Glutamatergic neuron (in vitro differentiated cells): ENCODE results near the gene CCDC78. TPM values are rescaled to one million over a fixed set of nuclear protein-coding genes. Genes with fewer than 3 reads are reported as not detected.

Source experiments
- DNase-seq: peaks from one replicate; pipeline ENCODE4 v3.0.0; 2022
- H3K27ac Mint-ChIP-seq: one replicate; pipeline ENCODE4 v1.8.0; 2020; ENCODE audit warnings: mild to moderate bottlenecking, mixed read lengths, inconsistent platforms; ENCODE audit not compliant: unreplicated experiment
- H3K27me3 Mint-ChIP-seq: one replicate; pipeline ENCODE4 v1.8.0; 2020; ENCODE audit warnings: mild to moderate bottlenecking, moderate library complexity, mixed read lengths, inconsistent platforms; ENCODE audit not compliant: unreplicated experiment
- H3K36me3 Mint-ChIP-seq: one replicate; pipeline ENCODE4 v1.8.0; 2020; ENCODE audit warnings: mild to moderate bottlenecking, mixed read lengths, inconsistent platforms; ENCODE audit not compliant: unreplicated experiment
- H3K4me1 Mint-ChIP-seq: one replicate; pipeline ENCODE4 v1.8.0; 2020; ENCODE audit warnings: mild to moderate bottlenecking, low read depth, mixed read lengths, inconsistent platforms; ENCODE audit not compliant: unreplicated experiment
- H3K4me3 Mint-ChIP-seq: one replicate; pipeline ENCODE4 v1.8.0; 2020; ENCODE audit warnings: mild to moderate bottlenecking, mixed read lengths, inconsistent platforms; ENCODE audit not compliant: unreplicated experiment
- H3K9me3 Mint-ChIP-seq: one replicate; pipeline ENCODE4 v1.8.0; 2020; ENCODE audit warnings: mild to moderate bottlenecking, moderate library complexity, mixed read lengths, inconsistent platforms; ENCODE audit not compliant: unreplicated experiment
- CTCF ChIP-seq: fragments of 200-600 bp; sonication (generic); IDR thresholded peaks from one replicate; pipeline ENCODE4 v1.5.0; 2021; ENCODE audit not compliant: partially characterized antibody, unreplicated experiment
- total RNA-seq: library from RNA; stranded (reverse); fragmentation: NEBNext Ultra II Directional; extraction: Animal tissue kit (Norgen Biotek cat#: 25700); gene quantifications from one replicate; pipeline ENCODE4 v1.2.1, GENCODE V29; 2021; ENCODE audit not compliant: unreplicated experiment

CCDC78 gene
- total RNA-seq, 1 donor from 2014 or later, result 18.9 TPM

- no peak for TF ChIP-seq CTCF
- peaks cover 13% of the 10 kb centered on the region for H3K27me3 Mint-ChIP-seq
- H3K4me1 Mint-ChIP-seq, result no peaks in the 10 kb centered on the region
- H3K36me3 Mint-ChIP-seq, result no peaks in the 10 kb centered on the region
- no peak for DNase-seq
- no peak overlapping the region for H3K4me3 Mint-ChIP-seq
- H3K27ac Mint-ChIP-seq, result no peak overlapping the region
- H3K9me3 Mint-ChIP-seq, result peaks cover 6% of the 10 kb centered on the region
Observed at GRCh38 chr16:736936-737481, 10.8 kb upstream of the CCDC78 start.

GRCh38 chr16:735982-736453, 9.8 kb upstream of the CCDC78 start:
- TF ChIP-seq CTCF, result no peak
- Mint-ChIP-seq H3K27ac (no peak overlapping the region), H3K36me3 (no peaks in the 10 kb centered on the region), H3K4me3 (no peak overlapping the region), H3K27me3 (peaks cover 13% of the 10 kb centered on the region), H3K4me1 (no peaks in the 10 kb centered on the region), H3K9me3 (peaks cover 5% of the 10 kb centered on the region)
- no peak for DNase-seq

- H3K27me3 Mint-ChIP-seq, result peaks cover 13% of the 10 kb centered on the region
- no peak overlapping the region for H3K27ac Mint-ChIP-seq
- H3K9me3 Mint-ChIP-seq, result peaks cover 5% of the 10 kb centered on the region
- H3K36me3 Mint-ChIP-seq, result no peaks in the 10 kb centered on the region
- H3K4me3 Mint-ChIP-seq, result no peak overlapping the region
- DNase-seq, result no peak
- H3K4me1 Mint-ChIP-seq, result no peaks in the 10 kb centered on the region
- TF ChIP-seq CTCF, result no peak
Observed at GRCh38 chr16:734981-735881, 9.0 kb upstream of the CCDC78 start.

DNA sequence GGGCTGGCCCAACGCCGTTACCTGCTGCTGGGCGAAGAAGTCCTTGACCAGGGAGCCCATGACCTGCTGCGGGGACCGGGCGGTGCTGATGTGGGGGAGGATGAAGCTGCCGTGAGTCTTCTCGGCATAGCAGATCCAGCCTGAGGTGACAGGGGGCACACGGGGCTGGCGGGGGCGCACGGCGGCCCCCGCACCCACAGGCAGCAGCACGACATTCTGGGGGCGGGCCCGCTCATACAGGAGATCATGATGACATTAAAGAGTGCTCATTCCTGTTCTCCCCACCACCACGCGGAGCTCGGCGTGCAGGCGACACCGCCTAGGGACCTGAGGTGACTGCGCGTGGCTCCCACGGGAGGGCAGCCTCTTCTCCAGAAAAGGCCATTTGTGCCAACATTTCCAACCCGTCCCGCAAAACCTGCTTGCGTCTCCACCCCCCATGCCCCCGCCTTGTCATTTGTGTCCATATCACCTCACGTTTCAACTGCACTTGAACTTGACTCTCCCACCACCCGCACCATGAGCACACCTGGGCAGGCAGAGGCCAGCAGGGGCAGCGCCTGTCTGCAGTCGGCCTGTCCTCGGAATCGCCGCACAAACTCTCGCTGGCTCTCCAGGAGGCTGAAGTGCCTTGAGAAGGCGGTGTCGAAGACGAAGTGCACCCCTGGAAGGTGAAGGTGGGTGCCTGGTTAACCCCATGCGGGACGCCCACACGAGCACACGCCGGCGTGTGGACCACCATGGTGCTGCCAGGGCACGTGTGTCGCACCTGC, 8.2 kb upstream of the CCDC78 start:
- DNase-seq, result no peak
- H3K4me3 Mint-ChIP-seq, result no peak overlapping the region
- H3K9me3 Mint-ChIP-seq, result peaks cover 5% of the 10 kb centered on the region
- no peaks in the 10 kb centered on the region for H3K4me1 Mint-ChIP-seq
- TF ChIP-seq CTCF, result no peak
- no peak overlapping the region for H3K27ac Mint-ChIP-seq
- peaks cover 8% of the 10 kb centered on the region for H3K27me3 Mint-ChIP-seq
- no peaks in the 10 kb centered on the region for H3K36me3 Mint-ChIP-seq
